NCI-H510A (cell line): ENCODE data around the gene KRTAP20-3.

Source experiments
- DNase-seq: peaks from one replicate; lab custom pipeline; 2025; lab: John Stamatoyannopoulos, UW

KRTAP20-3 gene

DNA sequence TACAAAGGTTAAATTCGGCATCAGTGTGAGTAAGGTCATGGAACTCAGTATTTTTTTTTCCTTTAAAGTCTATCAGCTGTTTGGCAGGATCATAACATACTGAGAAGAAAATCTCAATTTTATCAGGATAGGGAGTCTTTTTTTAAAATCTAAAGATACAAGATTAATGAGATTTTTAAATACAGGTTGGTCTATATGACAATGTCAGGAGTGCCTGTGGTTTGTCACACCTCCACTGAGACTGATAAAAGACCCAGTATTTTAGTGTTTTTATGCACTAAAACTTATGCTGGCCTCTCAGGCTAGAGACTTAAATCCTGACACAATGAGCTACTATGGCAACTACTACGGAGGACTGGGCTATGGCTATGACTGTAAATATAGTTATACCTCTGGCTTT lies at the start of gene KRTAP20-3:
TSS of gene KRTAP20-3 (plus strand) at position 301 of the 400 bp plus-strand sequence.
- DNase-seq = no peak

- no peak for DNase-seq
Measured at GRCh38 chr21:30598802-30599201, 43.9 kb upstream of the KRTAP20-3 start, which contains the start of gene KRTAP6-2. KRTAP6-2 (minus strand) TSS chr21:30598902; CDS start chr21:30598874, 28 bp downstream.

GRCh38 chr21:30600787-30601186 lies 41.9 kb upstream of the KRTAP20-3 start, which contains the start of gene KRTAP22-1:
KRTAP22-1 (plus strand) TSS chr21:30601087.
- no peak for DNase-seq

GRCh38 chr21:30605968-30606367 lies 36.7 kb upstream of the KRTAP20-3 start:
- no peak for DNase-seq

GRCh38 chr21:30612132-30612531 lies 30.5 kb upstream of the KRTAP20-3 start:
- DNase-seq = no peak

DNA sequence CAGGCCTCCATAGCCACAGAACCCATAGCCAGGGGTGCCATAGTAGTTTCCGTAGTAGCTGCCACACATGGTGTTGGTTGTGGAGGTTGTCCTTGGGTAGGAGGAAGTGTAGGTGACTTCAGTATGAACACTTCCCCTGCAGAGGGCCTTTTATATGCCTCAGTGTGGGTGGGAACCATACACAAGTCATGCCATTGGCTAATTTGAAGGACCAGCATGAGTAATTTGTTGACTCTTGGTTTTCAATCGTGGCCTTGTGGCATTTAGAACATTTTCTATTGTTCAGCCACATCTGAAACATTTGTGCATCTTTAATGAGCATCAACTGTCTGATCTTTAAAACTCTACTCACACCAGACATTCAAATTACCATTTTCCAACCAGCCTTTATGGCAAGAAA lies 28.8 kb upstream of the KRTAP20-3 start, which contains the start of gene KRTAP6-1:
TSS of gene KRTAP6-1 (minus strand) at position 95 of the 400 bp plus-strand sequence. CDS start at position 69, 26 bp downstream.
- DNase-seq = no peak

GRCh38 chr21:30615199-30615598 lies 27.5 kb upstream of the KRTAP20-3 start:
- no peak for DNase-seq

DNA sequence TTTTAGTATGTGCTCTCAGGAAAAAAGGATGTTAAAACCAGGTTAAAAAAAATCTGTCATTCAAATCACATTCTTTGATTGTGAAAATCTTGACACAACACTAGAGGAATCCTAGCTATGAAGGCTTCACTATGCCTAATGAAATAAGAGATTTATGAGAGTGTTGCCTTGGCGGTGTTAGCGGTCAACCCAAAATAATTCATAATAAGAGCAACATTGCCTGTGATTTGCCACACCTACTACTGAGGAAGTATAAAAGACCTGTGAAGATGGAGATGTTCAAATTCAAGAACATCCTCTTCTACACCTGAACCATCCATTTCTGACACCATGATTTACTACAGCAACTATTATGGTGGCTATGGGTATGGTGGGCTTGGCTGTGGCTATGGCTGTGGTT lies 26.5 kb upstream of the KRTAP20-3 start, which contains the start of gene KRTAP20-1:
TSS of gene KRTAP20-1 (plus strand) at position 301 of the 400 bp plus-strand sequence. CDS start at position 331, 30 bp downstream.
- no peak for DNase-seq

DNA sequence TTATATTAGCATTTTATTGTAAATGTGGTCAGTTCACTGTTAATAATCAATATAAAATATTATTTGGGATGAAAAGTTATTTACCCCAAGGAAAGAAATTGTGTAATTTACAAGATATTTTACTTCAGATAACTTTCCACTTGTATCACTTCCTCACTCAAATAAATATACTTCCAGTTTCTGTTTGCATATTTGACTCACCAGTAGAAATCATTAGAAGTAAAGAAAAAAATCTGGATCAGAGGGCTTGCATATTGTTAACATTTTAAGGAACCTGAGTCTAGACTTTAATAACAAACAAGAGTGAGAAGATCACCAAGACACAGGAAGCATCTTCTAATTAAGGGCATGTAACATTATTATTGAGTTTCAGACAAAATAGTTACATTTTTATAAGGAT lies 22.6 kb upstream of the KRTAP20-3 start:
- no peak for DNase-seq

GRCh38 chr21:30620522-30620921 lies 22.1 kb upstream of the KRTAP20-3 start, which contains the start of gene KRTAP20-4:
KRTAP20-4 (plus strand) TSS chr21:30620627.
- no peak for DNase-seq

DNA sequence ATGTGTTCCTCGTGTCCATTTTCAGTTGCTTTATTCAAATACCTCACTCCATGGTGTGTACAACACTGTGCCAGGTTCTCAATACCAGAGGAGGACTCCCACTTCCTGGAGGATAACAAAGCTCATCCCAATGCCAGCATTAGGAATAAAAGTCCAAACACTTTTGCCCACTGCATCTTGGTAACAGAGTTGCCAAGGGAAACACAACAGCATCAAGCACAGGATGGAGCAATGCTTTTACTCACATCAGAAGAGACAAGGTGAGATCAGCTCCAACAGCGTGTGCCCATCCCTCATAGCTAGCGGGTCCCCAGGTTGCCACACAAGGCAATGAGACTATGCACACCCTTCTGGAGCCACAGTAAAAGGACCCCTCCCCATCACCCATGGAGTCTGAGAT lies 19.3 kb upstream of the KRTAP20-3 start:
- no peak for DNase-seq

DNA sequence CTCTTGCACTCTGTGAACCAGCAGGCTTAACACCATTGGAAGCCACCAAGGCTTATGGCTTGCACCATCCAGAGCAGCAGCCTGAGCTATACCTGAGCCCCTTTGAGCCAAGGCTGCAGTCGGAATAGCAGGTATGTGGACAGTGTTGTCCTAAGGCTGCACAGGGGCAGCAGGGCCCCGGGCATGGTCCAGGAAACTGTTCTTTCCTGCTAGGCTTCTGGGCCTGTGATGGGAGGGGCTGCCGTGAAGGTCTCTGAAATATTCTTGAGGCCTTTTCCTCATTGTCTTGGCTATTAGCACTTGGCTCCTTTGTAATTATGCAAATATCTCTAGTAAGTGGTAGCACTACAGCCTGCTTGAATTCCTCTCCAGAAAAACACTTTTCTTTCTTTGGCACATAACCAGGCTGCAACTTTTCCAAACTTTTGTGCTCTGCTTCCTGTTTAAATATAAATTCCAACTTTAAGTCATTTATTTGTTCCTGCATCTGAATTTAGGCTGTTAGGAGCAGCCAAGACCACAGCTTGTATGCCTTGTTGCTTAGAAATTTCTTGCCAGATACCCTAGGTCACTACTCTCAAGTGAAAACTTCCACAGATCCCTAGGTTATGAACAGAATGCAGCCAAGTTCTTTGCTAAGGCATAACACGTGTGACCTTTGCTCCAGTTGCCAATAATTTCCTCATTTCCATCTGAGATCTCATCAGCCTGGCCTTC lies 17.1 kb upstream of the KRTAP20-3 start:
- DNase-seq = no peak

DNA sequence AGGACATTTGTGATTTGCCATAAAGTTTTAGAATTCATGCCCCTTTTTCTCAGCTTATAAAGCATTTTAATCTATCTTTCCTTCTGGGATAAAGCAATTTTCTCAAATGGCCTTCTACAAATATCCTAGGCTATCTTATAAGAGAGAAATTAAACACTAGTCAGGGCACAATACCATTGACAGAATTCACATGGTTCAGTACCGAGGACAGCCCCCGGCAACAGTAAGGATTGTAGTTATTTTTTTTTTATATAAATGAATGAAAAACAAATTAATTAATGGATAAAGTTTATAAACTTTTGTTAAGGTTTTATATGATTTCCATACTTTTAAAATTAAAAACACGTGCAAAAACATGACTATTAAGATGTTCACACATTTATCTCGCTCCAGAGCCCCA lies 14.6 kb upstream of the KRTAP20-3 start:
- DNase-seq = no peak

DNA sequence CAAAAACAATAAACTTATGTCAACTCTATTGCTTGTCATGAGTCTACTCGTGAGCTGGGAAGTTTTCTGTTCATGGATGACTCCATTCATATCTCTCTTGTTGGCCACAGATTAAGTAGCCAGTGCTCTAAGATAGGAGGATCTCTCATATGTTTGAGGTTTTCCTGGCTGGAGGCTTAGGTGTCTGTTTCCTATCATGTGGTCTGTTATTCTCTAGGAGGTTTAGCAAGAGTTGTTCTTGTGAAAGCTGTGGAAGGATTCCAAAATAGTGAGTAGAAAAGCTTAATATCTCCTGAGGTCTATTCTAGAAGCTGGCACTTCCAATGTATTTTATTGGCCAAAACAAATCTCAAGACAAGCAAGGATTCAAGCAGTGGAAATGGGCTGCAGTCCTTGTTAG lies 13.5 kb upstream of the KRTAP20-3 start:
- no peak for DNase-seq

DNA sequence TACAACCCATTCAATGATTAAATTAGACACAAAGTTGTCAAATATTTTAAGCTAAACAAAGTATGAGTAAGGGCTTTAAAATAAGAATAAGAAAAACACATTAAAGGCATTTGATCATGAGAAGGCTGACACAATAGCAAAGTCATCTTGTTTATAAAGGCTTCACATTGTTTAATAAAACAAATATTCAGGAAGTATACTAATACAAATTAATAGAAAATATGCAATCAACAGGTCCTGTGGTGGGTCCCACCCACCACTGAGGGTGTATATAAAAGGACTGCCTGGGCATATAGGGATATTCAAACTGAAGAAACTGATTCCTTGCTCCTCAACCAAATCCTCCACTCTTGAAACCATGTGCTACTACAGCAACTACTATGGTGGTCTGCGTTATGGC lies 7.8 kb upstream of the KRTAP20-3 start, which contains the start of gene KRTAP20-2:
TSS of gene KRTAP20-2 (plus strand) at position 301 of the 400 bp plus-strand sequence. CDS start at position 359, 58 bp downstream.
- DNase-seq = no peak

DNA sequence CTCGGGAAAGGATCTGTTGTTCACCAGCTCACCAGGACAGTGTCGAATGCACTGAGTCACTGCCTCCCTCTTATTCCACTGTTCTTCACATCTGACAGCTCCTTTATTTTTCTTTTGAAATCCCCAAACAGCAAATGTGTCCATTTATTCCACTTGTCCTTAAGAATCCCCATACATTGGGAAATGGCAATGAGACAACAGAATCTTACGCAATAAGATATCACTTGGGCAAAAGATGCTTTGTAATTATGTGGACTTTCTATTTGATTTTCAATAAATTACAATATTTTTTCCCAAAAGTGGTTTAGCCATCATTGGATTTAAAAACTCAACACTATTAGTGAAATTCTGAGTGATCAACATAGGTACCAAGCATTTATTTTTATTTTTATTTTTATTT lies 4.0 kb upstream of the KRTAP20-3 start:
- DNase-seq = no peak

- DNase-seq = no peak
Measured at GRCh38 chr21:30646904-30647414, 4.3 kb downstream of the KRTAP20-3 start.

DNA sequence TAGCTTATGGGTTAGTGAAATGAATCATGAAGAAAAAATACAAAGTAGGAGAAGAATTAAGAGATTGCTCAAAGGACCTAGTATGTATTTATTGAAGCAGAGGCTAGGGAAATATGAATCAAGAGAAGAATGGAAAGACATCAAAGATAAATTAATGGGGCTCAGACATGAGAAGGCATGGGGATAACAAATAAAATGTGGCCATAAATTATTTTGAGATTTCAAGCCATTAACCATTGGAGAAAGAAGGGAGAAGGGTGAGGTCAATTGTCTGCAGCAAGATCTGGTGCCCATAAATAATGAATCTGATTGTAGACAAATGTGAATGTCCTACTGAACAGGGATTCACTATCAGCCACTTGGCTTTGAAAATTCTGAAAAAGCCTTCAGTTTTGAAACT lies 10.2 kb downstream of the KRTAP20-3 start:
- DNase-seq = no peak

GRCh38 chr21:30668776-30669175 lies 26.1 kb downstream of the KRTAP20-3 start:
- DNase-seq = no peak

GRCh38 chr21:30672985-30673650 lies 30.5 kb downstream of the KRTAP20-3 start:
- DNase-seq = no peak

GRCh38 chr21:30674312-30674711 lies 31.6 kb downstream of the KRTAP20-3 start:
- DNase-seq = no peak

GRCh38 chr21:30676737-30677136 lies 34.1 kb downstream of the KRTAP20-3 start:
- DNase-seq = no peak

- DNase-seq = no peak
Measured at GRCh38 chr21:30680586-30680985, 37.9 kb downstream of the KRTAP20-3 start.
